ENCODE measurements around the gene BMI1.
"Not testable (repeated sequence)": the region's sequence is repeated elsewhere in the genome, so short reads cannot be mapped to it uniquely, and the experiment has no call there.

The BMI1 gene

GRCh38 chr10:22340329-22341189 lies 19.7 kb downstream of the BMI1 start:
- no peak for FAIRE-seq

GRCh38 chr10:22341190-22341925 lies 20.5 kb downstream of the BMI1 start:
- FAIRE-seq = no peak

- FAIRE-seq = no peak
These were observed 21.0 kb downstream of the BMI1 start for GRCh38 chr10:22341926-22342196.

- FAIRE-seq = no peak
These were observed 21.5 kb downstream of the BMI1 start for GRCh38 chr10:22342421-22342820.

GRCh38 chr10:22343731-22344130 lies 22.8 kb downstream of the BMI1 start:
- FAIRE-seq = no peak

GRCh38 chr10:22344249-22344648 lies 23.4 kb downstream of the BMI1 start:
- FAIRE-seq = no peak

GRCh38 chr10:22344781-22345300 lies 23.9 kb downstream of the BMI1 start:
- no peak for FAIRE-seq

GRCh38 chr10:22345301-22346095 lies 24.6 kb downstream of the BMI1 start, which contains the start of gene SPAG6:
Gene SPAG6 (plus strand): TSS chr10:22345496. CDS start chr10:22345612, 116 bp downstream.
- no peak for FAIRE-seq

GRCh38 chr10:22346096-22346661 lies 25.3 kb downstream of the BMI1 start:
- no peak for FAIRE-seq

GRCh38 chr10:22349755-22350154 lies 28.9 kb downstream of the BMI1 start:
- no peak for FAIRE-seq

- no peak for FAIRE-seq
These were observed 30.3 kb downstream of the BMI1 start for GRCh38 chr10:22351131-22351703.

GRCh38 chr10:22356324-22356873 lies 35.5 kb downstream of the BMI1 start:
- no peak for FAIRE-seq

- not testable (repeated sequence) for FAIRE-seq
These were observed 36.9 kb downstream of the BMI1 start for GRCh38 chr10:22357770-22358169.

GRCh38 chr10:22363305-22363704 lies 42.4 kb downstream of the BMI1 start:
- FAIRE-seq = no peak

GRCh38 chr10:22364407-22365140 lies 43.7 kb downstream of the BMI1 start:
- FAIRE-seq = no peak

GRCh38 chr10:22365233-22365632 lies 44.3 kb downstream of the BMI1 start:
- FAIRE-seq = no peak

GRCh38 chr10:22365644-22366434 lies 44.9 kb downstream of the BMI1 start:
- FAIRE-seq = no peak

GRCh38 chr10:22366435-22366703 lies 45.5 kb downstream of the BMI1 start:
- FAIRE-seq = no peak

GRCh38 chr10:22366771-22367170 lies 45.9 kb downstream of the BMI1 start:
- no peak for FAIRE-seq

GRCh38 chr10:22367471-22367870 lies 46.6 kb downstream of the BMI1 start:
- FAIRE-seq = no peak

GRCh38 chr10:22368402-22368801 lies 47.5 kb downstream of the BMI1 start:
- no peak for FAIRE-seq

All from colon (tissue), 2 donors.